AG08396 (cell line): ENCODE results near the gene UPK3A.
"Not testable (repeated sequence)": the region's sequence is repeated elsewhere in the genome, so short reads cannot be mapped to it uniquely, and the experiment has no call there.

Experiments used
- DNase-seq: peaks from one replicate; pipeline ENCODE4 v3.0.0; 2012; ENCODE audit warnings: low spot score, mixed read lengths

The UPK3A gene

GRCh38 chr22:45309422-45310227 lies 24.9 kb downstream of the UPK3A start, which contains the start of gene FAM118A:
Gene FAM118A, plus strand, starts transcription at chr22:45309934. Its CDS starts 12,446 bp downstream, at chr22:45322380.
- peak; percentile 99 for DNase-seq

GRCh38 chr22:45310331-45310976 lies 25.7 kb downstream of the UPK3A start:
- DNase-seq = no peak

GRCh38 chr22:45310977-45311531 lies 26.3 kb downstream of the UPK3A start:
- no peak for DNase-seq

- no peak for DNase-seq
These were observed 27.7 kb downstream of the UPK3A start for GRCh38 chr22:45312415-45312814.

- DNase-seq = no peak
These were observed 28.1 kb downstream of the UPK3A start for GRCh38 chr22:45312856-45313255.

- DNase-seq = no peak
These were observed 29.4 kb downstream of the UPK3A start for GRCh38 chr22:45314054-45314721.

GRCh38 chr22:45314786-45315185 lies 30.0 kb downstream of the UPK3A start:
- no peak for DNase-seq

GRCh38 chr22:45316796-45317526 lies 32.2 kb downstream of the UPK3A start:
- no peak for DNase-seq

- peak; percentile 69 for DNase-seq
These were observed 32.9 kb downstream of the UPK3A start for GRCh38 chr22:45317551-45318167.

GRCh38 chr22:45318168-45318557 lies 33.4 kb downstream of the UPK3A start:
- peak; percentile 90 for DNase-seq

GRCh38 chr22:45318558-45319323 lies 34.0 kb downstream of the UPK3A start:
- peak; percentile 29 for DNase-seq

GRCh38 chr22:45319324-45319685 lies 34.6 kb downstream of the UPK3A start:
- DNase-seq = peak; percentile 59

- DNase-seq = peak; percentile 62
These were observed 35.7 kb downstream of the UPK3A start for GRCh38 chr22:45320357-45320976.

GRCh38 chr22:45321827-45322226 lies 37.1 kb downstream of the UPK3A start:
- no peak for DNase-seq

- no peak for DNase-seq
These were observed 38.2 kb downstream of the UPK3A start for GRCh38 chr22:45322873-45323525.

- no peak for DNase-seq
These were observed 38.9 kb downstream of the UPK3A start for GRCh38 chr22:45323695-45324094.

GRCh38 chr22:45324311-45324711 lies 39.6 kb downstream of the UPK3A start:
- no peak for DNase-seq

GRCh38 chr22:45328261-45328660 lies 43.5 kb downstream of the UPK3A start:
- DNase-seq = not testable (repeated sequence)

GRCh38 chr22:45328822-45329529 lies 44.2 kb downstream of the UPK3A start:
- no peak for DNase-seq
